ENCODE measurements around the gene ZNF883.
"Not testable (repeated sequence)": the region's sequence is repeated elsewhere in the genome, so short reads cannot be mapped to it uniquely, and the experiment has no call there.

ZNF883 gene

DNA sequence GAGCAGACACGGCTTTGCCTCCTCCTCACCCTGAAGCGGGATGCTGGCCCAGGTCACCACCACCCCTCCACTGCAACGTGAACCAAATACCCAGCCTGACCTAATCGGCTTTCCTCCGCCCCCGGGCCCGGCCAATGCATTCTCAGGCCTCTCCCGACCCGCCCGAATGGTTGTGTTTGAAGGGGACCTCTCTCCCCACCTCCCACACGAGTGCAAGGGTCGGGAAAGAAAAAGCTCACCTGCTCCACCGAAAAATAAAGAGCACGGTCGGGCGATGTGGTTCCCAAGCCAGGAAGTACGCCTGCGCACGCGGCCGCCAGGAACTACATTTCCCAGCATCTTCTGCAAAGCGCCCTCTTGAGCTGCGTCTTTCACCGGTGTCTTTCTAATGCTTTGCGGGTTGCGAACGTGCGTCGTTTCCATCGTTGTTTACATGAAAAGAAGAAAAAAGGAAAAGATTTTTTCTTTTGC lies at the start of gene ZNF883:
Gene ZNF883, minus strand, starts transcription at position 282 of the 471 bp plus-strand sequence.
- DNase-seq (ENCODE audit: low read depth) = peak; percentile 26

DNA sequence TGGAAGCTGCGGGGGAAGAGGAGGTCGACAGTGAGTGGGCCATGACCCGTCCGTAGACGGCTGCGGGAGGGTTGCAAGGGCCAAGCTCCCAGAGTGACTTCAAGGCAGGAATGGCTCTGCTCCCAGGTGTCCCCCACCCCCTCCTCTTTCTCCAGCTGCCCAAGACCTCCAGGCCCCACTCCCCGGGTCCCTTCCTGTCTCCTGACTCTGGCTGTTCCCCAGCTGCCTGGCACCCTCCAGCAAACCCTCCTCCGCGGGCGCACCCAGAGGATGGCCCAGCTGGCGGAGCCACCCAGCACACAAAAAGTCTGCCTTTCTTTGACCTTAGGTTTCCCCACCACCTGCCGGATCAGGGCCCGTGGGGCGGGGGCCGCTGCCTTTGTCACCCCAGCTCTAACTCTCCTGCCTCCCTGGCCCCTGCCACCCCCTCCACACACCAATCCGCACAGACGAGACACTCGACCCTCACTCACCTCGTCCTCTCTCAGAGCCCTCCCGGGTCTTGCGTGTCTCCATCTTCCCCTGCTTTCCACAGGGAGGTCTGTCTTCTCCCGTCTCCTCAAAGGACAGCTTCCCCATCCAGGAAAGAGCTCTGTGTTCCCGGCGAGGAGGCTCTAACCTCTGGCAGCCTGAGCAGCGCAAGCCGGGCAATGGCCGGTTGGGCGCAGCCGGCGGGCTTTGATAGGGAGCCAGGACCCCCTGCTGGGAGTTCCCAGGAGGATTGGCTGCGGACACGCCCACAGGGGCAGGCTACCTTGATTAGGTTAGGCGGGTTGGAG lies 49.3 kb upstream of the ZNF883 start:
- not testable (repeated sequence) for DNase-seq (ENCODE audit: low read depth)

DNA sequence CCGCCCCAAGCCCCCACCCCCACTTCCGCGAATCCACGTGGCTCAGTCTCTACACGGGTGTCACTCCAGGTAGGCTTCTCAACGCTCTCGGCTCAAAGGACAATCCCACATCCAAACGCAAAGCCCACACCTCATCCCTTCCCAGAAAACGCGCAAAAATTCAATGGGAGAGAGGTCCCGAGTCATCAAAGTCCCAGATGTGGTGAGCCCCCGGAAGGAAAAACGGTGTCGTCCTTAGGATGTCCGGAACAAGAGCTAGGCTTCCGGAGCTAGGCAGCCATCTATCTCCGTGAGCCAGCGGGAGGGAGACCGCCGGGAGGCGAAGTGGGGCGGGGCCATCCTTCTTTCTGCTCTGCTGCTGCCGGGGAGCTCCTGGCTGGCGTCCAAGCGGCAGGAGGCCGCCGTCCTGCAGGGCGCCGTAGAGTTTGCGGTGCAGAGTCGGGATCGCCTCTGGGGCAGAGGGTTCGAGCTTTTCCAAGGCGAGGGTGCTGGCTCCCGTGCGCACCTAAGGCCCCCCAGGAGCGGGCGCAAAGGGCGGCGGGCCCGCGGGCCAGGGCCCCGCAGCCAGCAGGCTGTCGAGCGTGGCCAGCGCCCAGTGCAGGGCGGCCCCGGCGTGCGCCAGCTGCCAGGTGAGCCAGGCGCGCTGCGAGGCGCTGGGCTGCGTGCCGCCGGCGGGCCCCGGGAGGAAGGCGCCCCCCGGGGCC lies 47.7 kb upstream of the ZNF883 start:
- DNase-seq (ENCODE audit: low read depth) = not testable (repeated sequence)

DNA sequence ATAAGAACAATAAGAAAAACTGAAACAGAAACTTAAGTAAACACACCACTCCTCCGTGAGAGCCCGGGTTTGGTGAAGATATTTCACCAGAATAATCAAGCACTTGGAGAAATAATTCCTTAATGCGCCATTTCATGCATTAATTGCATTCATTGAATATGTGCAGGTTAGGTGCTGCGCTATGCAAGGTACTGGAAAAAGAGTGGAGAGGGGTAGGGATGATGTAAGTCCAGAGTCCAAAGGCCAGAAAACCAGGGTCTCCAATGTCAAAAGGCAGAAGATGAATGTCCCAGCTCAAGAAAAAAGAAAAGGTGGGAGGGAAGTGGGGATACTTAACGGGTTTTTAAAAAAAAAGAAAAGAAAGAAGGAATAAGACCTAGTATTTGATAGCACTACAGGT lies 45.2 kb upstream of the ZNF883 start:
- no peak for DNase-seq (ENCODE audit: low read depth)

DNA sequence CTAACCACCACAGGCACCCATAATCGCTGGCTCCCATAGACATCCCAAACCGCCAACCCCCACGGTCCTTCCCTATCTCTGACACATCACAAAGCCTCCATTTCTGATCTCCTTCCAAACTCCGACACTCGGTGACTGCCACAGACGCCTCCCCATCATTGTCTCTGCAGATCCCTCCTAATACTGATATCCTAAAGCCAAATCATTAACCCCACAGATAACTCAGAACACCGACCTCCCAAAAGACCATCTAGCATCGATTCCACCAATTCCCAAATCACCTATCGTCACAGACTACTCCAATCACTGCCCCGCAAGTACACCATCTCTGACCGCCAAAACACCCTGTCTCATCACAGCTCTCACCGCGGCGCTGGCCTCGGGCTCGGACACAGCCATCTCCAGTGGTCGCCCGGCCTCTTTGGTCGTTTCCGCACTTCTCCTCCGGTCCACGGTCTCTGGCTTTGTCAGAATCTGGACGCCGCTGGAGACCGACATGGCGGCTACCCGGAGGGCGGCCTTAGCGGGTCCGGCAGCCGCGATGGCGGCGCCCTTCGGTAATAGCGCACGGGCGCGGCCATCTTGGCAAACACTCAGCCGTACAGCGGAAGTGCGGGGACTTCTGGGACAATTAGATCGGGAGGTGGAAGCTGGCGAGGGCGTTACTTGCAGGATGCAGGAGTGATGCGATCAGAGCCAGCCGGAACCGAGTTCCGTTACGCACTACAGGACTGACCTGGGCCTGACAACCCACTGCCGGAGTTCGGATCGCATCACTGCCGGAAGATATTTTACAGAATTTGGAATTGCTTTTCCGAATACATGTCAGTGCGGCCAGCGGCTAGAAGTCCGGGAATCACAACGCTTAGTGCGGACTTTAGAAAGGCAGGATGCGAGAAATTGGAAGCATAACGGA lies 44.5 kb upstream of the ZNF883 start, which contains the start of gene ZFP37:
Gene ZFP37, minus strand, starts transcription at position 534 of the 916 bp plus-strand sequence. Its CDS starts 36 bp downstream, at position 498.
- peak; percentile 90 for DNase-seq (ENCODE audit: low read depth)

DNA sequence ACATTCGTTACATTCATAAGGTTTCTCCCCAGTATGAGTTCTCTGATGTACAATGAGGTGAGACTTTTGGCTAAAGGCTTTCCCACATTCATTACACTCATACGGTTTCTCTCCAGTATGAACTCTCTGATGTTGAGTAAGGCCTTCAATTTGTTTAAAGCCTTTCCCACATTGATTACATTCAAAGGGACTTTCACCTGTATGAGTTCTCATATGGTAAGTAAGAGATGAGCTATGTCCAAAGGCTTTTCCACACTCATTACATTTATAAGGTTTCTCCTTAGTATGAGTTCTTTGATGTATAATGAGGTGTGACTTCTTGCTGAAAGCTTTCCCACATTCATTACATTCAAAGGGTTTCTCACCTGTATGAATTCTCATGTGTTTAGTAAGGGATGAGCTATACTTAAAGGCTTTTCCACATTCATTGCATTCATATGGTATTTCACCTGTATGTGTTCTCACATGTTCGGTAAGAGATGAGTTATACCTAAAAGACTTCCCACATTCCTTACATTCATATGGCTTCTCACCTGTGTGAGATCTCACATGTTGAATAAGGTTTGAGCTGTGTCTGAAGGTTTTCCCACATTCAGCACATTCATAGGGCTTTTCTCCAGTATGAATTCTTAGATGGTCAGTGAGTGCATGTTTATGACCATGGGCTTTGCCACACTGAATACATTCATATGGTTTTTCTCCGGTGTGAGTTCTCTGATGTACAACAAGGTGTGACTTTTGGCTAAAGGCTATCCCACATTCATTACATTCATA lies 31.1 kb upstream of the ZNF883 start:
- no peak for DNase-seq (ENCODE audit: low read depth)

DNA sequence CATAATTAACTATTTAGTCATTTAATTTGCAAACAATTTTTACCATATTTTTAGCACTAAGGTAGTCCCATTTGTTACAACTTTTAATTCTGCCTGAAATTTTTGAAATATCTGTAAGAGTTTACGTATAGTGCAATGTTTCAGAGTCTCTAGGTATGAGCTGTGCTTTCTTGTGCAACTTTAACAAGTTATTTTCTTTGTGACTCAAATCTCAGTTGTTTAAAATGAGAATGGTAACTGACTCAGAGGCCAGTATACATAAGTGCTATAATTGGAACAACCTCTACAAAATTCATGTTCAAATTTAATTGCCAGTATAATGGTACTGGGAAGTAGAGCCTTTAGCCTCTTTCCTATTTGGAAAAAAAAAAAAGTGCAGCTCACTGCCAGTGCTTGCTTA lies 14.2 kb upstream of the ZNF883 start:
- DNase-seq (ENCODE audit: low read depth) = no peak

DNA sequence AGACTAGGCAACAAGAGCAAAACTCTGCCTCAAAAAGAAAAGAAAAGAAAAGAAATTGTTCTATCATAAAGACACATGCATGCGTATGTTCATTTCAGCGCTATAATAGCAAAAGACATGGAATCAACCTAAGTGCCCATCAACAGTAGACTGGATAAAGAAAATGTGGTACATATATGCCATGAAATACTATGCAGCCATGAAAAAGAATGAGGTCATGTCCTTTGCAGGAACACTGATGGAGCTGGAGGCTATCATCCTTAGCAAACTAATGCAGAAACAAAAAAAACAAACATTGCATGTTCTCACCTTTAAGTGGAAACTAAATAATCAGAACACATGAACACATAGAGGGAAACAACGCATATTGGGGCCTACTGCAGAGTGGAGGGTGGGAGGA lies 6.3 kb upstream of the ZNF883 start:
- DNase-seq (ENCODE audit: low read depth) = no peak

DNA sequence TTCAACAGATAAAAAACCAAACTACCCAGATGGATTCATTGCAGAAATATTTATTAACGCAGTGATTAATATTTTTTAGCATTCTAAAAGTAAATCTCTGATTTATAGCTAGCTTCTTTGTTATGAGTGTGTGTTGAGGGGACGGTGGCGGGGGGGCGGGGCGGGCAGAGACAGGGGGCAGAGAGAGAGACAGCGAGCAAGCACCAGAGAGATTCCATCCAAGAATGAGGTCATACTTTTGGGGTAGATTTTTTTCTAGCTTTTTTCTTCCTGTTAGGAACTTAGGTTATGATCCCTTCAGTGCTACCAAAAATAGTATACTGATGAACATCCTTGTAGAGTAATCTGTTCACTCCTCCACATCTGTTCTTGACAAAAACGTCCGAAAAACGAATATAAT lies 500 bp upstream of the ZNF883 start:
- DNase-seq (ENCODE audit: low read depth) = no peak

DNA sequence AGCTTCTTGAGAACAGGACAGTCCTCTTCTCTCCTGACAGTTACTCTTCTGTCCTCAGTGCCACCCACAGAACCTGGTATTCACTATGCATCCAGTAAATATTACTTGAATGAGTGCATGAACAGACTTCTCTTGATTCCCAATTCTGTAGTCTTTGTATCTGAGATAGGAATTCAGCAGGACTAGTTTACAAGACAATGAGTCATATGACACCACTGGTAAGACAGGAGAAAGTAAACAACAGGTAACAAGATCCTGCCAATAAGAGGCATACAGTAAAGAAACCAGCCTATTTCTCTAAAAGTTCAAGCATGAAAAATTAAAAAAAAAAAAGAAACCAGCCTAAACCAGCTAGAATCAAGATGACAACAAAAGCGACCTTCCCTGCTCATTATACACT lies 6.2 kb downstream of the ZNF883 start:
- DNase-seq (ENCODE audit: low read depth) = no peak

DNA sequence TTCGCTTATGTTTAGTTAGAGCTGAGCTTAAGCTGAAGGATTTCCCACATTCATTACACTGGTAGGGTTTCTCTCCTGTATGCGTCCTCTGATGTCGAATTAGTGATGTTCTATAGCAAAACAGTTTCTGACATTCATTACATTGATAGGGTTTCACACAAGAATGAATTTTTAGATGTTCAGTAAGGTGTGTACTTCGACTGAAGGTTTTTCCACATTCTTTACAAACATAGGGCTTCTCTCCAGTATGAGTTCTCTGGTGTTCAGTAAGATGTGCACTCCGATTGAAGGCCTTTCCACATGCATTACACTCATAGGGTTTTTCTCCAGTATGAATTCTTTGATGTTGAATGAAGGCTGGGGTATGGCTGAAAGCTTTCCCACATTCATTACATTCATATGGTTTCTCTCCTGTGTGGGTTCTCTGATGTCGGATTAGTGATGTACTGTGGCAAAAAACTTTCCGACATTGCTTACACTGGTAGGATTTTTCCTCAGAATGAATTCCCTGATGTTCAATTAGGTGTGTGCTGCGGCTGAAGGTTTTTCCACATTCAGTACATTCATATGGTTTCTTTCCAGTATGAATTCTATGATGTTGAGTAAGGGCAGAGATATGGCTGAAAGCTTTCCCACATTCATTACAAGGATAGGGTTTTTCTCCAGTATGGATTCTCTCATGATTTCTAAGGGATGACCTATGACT lies 14.6 kb downstream of the ZNF883 start:
- DNase-seq (ENCODE audit: low read depth) = no peak

DNA sequence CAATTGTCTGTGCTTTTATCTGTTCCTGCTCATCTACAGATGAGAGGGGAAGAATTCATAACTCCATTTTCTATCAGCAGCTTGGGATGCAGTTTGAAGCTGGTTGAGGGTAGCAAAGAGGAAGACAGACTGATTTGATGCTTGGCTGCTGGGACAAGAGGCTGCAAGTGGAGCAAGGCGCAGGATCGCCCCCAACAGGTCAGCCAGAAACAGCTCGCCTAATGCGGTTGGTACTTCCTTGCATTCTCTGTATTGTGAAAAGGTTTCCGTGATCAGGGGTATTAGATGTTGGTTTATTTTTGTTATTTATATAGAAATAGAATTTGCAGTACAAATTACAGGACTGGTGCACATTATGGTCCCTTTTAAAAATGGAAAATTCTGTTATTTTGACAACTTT lies 40.6 kb downstream of the ZNF883 start:
- DNase-seq (ENCODE audit: low read depth) = no peak

DNA sequence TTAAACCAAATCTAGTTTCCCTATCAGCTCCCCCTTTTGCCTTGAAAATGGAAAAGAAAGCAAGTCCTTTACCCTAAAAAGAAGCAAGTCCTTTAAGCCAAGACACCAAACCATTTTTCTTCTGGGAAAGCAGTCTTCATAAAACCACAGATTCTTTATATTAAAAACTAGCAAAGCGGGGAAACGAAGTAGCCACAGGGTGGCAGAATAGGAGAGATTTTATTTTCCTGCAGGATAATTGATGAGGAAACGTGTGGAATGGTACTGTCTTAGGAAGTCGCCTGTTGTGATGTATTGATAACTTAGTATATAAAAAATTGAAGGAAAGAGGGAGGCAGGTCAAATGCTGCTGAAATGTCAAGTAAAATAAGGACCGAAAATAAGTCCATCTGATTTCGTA lies 41.1 kb downstream of the ZNF883 start:
- DNase-seq (ENCODE audit: low read depth) = peak; percentile 6

DNA sequence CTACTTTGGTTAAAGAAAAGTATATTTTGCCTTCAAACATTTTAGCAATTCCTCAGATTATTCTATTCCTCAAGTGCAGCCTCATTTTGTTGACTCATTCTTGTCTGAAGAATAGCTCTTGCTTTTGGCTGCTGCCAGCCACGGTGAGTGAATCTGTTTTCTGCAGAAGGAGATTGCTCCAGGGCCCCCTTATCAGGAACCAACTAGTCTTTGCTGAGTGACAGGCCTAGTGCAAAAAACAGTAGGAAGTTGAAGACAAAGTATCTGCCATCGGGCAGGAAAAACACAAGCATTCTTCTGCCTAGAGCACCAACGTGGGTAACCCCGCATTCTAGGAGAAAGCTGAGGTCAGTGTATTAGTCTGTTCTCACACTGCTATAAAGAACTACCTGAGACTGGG lies 42.3 kb downstream of the ZNF883 start:
- no peak for DNase-seq (ENCODE audit: low read depth)

DNA sequence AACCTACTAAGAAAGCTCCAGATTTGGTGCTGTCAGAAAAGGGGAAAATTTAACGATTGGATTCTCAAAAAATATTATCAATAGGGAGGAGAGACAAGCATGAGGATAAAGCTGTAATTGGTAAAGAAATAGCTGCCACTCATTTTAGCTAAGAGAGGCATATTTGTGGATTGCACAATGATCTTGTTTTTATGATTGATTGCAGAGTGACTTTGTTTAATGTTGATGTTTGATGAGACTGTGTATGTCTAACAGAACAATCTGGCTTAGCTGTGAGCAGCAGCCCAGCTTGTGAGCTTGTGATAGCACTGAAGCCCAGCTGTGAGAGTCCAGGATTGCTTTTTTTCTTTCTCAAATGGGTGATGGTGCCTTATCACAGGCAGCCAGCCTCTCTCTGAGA lies 56.4 kb downstream of the ZNF883 start:
- DNase-seq (ENCODE audit: low read depth) = no peak

DNA sequence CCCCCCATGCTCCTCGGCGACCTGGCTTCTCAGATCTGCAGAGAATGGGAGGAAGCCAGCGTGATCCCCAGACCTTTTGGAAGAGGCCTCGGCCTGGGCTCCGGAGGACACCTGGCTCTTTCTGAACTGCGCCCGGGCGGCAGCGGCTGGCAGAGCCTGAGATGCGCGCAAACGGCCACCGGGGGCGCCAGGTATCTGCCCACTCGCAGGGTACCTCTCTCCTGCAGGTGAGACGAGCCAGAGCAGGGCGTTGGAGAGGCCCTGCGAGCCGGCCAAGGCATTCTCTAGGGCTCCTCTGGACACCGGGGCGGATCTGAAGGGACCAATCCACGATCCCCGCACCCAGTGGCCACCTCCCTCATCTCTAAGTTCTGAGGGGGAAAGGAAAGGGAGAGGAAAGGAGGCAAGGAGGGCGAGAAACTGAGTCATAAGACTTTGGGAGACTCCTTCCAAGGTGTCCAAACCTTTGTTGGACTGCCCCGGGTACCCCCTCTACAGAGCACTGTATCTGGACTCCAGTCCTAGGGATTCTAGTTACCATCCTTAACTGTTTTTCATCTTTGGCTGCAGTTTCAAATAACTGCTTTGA lies 66.3 kb downstream of the ZNF883 start:
- DNase-seq (ENCODE audit: low read depth) = no peak

DNA sequence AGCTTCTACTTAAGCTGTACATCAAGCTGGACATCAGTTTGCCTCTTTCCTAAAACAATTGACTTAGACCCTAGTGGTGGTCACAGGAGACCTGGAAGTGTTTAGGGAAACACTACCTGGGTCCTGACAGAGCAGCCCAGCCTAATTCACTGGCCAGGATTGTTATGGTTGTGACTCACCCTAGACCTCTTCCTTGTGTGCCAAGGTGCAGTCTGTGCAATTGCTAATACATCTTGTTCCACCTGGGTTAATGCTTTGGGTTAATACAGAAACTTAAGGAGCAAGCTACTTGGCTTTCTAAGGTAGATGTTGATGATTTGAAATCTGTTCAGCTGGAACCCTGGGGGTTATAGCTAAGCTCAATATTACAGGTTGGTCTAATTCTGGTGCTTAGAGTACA lies 72.6 kb downstream of the ZNF883 start:
- no peak for DNase-seq (ENCODE audit: low read depth)

DNA sequence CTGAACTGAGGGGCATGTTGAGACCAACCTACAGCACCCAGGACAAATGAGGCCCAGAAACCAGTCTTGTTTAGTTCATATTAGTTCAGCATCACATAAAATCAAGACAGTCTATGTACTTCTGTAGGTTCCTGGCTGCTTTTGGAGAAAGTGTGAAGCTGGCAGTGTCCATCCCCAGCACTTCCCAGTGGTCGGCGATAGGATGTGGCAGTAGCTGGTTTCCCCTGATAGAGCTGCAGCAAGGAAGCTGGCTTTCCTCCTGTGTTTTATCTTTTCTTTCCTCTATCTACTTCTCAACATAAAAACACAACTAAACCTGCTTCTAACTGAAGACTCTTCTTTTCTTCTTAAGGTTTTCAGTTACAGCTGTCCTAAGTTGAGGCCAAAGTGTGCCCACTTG lies 78.3 kb downstream of the ZNF883 start:
- no peak for DNase-seq (ENCODE audit: low read depth)

DNA sequence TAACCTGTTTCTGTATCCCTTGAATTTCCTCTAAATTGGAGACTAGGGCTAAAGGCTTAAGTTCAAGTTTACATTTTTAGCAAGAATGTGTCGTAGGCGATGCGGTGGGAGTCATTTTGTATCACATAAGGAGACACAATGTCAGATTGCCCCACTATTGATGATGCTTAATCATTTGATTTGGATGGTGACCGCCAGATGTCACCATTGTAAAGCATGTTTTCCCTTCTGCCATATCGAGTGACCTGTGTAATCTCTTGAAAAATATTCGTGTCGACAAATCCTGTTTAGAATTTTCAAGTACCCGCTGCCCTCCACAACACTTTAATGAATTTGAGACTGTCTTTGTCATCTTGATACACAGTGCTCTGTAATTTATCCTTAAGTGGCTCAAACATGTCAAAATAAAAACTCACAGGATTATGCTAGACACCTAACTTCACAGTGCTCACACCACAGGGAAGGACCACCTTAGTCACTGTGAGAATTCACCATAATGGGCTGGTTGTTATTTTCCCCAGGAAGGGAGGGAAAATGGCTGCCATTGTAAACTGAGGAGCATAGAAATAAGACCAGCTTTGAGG lies 86.8 kb downstream of the ZNF883 start:
- DNase-seq (ENCODE audit: low read depth) = peak; percentile 48

DNA sequence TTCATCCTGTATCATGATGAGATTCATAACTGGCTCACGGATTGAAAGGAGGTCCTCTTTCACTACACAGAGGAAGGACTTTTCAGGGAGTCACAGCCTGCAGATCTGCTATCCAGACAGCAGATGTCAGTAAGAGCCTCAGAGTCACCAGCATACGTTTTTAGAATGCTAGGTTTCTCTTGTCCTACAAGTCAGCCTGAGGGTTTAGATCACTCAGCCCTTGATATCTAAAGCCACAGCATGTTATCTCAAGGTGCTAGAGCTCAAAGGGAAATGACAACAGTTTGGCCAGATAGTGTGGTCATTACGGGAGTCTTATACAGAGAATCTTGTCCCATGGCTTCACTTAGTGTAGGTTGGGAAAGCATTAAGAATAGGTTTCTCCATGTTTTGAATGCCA lies 90.4 kb downstream of the ZNF883 start:
- peak; percentile 51 for DNase-seq (ENCODE audit: low read depth)

Data from stromal cell of bone marrow (primary cell).